Osteoblast (primary cell): Measurements from ENCODE around the gene WASF3. TPM values are rescaled to one million over a fixed set of nuclear protein-coding genes. Genes with fewer than 3 reads are reported as not detected.

Source experiments
- DNase-seq: peaks from one replicate; pipeline ENCODE4 v3.0.0; 2011; ENCODE audit warnings: low spot score, mixed read lengths; ENCODE audit not compliant: insufficient read length; ENCODE audit errors: missing footprints
- H2AFZ ChIP-seq: 2 replicates; pipeline ENCODE4 v1.6.0; 2011; ENCODE audit warnings: mild to moderate bottlenecking, low read length
- H3K27ac ChIP-seq: 2 replicates; pipeline ENCODE4 v1.5.1; 2011; ENCODE audit warnings: mild to moderate bottlenecking, low read depth, low read length, moderate library complexity
- H3K27me3 ChIP-seq: 2 replicates; pipeline ENCODE4 v1.6.0; 2012; ENCODE audit warnings: mild to moderate bottlenecking, control low read depth, inconsistent platforms, low read length, moderate library complexity; ENCODE audit not compliant: insufficient read depth
- H3K36me3 ChIP-seq: 2 replicates; pipeline ENCODE4 v1.5.1; 2011; ENCODE audit warnings: mild to moderate bottlenecking, low read length, control low read depth, moderate library complexity; ENCODE audit not compliant: insufficient read depth
- H3K4me1 ChIP-seq: 2 replicates; pipeline ENCODE4 v1.5.1; 2011; ENCODE audit warnings: mild to moderate bottlenecking, low read length, control low read depth, moderate library complexity; ENCODE audit not compliant: insufficient read depth
- H3K4me2 ChIP-seq: 2 replicates; pipeline ENCODE4 v1.6.0; 2011; ENCODE audit warnings: mild to moderate bottlenecking, low read length; ENCODE audit not compliant: insufficient read depth
- H3K4me3 ChIP-seq: fragments of 200-600 bp; sonication (generic); 3 replicates; pipeline ENCODE4 v1.5.1; 2012; ENCODE audit warnings: mild to moderate bottlenecking, low read length, inconsistent platforms; ENCODE audit not compliant: insufficient read depth
- H3K79me2 ChIP-seq: 2 replicates; pipeline ENCODE4 v1.6.0; 2012; ENCODE audit warnings: mild to moderate bottlenecking, low read length, control low read depth, inconsistent platforms; ENCODE audit not compliant: insufficient read depth
- H3K9me3 ChIP-seq: 2 replicates; pipeline ENCODE4 v1.5.1; 2011; ENCODE audit warnings: low read depth, low read length, control low read depth
- H4K20me1 ChIP-seq: 2 replicates; pipeline ENCODE4 v1.6.0; 2012; ENCODE audit warnings: mild to moderate bottlenecking, low read length, control low read depth; ENCODE audit not compliant: insufficient read depth
- CTCF ChIP-seq: IDR thresholded peaks from 2 replicates; pipeline ENCODE4 v1.5.1; 2011; ENCODE audit warnings: mild to moderate bottlenecking, low read depth, low read length, moderate library complexity; ENCODE audit errors: extremely low read depth
- total RNA-seq: library from RNA; depleted of rRNA; stranded (reverse); fragments of >200 nt; gene quantifications from 2 replicates; pipeline ENCODE4 v1.2.3, GENCODE V29; 2012

Gene WASF3
- total RNA-seq, 1 donor = 23.5 TPM

GRCh38 chr13:26663791-26664190, 106.3 kb downstream of the WASF3 start:
- peaks cover 6% of the 10 kb centered on the region for H4K20me1 ChIP-seq
- H3K36me3 ChIP-seq = no peaks in the 10 kb centered on the region
- no peaks in the 10 kb centered on the region for H3K27me3 ChIP-seq
- H3K9me3 ChIP-seq = no peaks in the 10 kb centered on the region
- no peak for TF ChIP-seq CTCF
- H3K27ac ChIP-seq = no peak overlapping the region
- DNase-seq = no peak
- H3K4me2 ChIP-seq = no peak overlapping the region
- H3K79me2 ChIP-seq = peaks cover 13% of the 10 kb centered on the region
- H3K4me3 ChIP-seq = no peak overlapping the region
- H3K4me1 ChIP-seq = no peaks in the 10 kb centered on the region
- no peak overlapping the region for H2AFZ ChIP-seq

- Histone ChIP-seq H3K4me3 (no peak overlapping the region), H3K27me3 (no peaks in the 10 kb centered on the region)
- TF ChIP-seq CTCF = no peak
Measured at GRCh38 chr13:26664286-26664685, 106.8 kb downstream of the WASF3 start.

DNA sequence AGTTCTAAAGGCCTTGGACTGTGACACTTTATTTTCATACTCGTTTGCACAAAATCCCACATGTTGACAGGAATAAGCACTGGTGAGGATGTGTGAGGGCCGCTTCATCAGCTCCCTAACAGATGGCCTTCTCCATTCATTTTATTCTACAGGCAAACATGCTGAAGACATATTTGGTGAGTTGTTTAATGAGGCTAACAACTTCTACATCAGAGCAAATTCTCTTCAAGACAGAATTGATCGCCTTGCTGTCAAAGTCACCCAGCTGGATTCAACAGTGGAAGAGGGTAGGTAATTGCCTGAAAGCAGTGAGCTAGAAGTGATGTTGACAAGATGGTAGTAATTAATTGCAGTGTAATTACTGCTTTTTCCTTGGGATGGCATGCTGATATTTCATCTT, 107.4 kb downstream of the WASF3 start:
- Histone ChIP-seq H3K4me1 (no peaks in the 10 kb centered on the region), H4K20me1 (no peaks in the 10 kb centered on the region), H3K4me2 (no peak overlapping the region), H3K79me2 (peaks cover 4% of the 10 kb centered on the region), H3K27ac (no peak overlapping the region), H2AFZ (no peak overlapping the region), H3K27me3 (no peaks in the 10 kb centered on the region), H3K9me3 (no peaks in the 10 kb centered on the region), H3K36me3 (no peaks in the 10 kb centered on the region), H3K4me3 (no peak overlapping the region)
- no peak for DNase-seq
- no peak for TF ChIP-seq CTCF

More at GRCh38 chr13:26664286-26664685, 106.8 kb downstream of the WASF3 start:
- Histone ChIP-seq H3K9me3 (no peaks in the 10 kb centered on the region), H2AFZ (no peak overlapping the region), H3K4me2 (no peak overlapping the region), H3K79me2 (peaks cover 8% of the 10 kb centered on the region), H3K4me1 (no peaks in the 10 kb centered on the region), H3K27ac (no peak overlapping the region), H4K20me1 (peaks cover 2% of the 10 kb centered on the region), H3K36me3 (no peaks in the 10 kb centered on the region)
- no peak for DNase-seq

DNA sequence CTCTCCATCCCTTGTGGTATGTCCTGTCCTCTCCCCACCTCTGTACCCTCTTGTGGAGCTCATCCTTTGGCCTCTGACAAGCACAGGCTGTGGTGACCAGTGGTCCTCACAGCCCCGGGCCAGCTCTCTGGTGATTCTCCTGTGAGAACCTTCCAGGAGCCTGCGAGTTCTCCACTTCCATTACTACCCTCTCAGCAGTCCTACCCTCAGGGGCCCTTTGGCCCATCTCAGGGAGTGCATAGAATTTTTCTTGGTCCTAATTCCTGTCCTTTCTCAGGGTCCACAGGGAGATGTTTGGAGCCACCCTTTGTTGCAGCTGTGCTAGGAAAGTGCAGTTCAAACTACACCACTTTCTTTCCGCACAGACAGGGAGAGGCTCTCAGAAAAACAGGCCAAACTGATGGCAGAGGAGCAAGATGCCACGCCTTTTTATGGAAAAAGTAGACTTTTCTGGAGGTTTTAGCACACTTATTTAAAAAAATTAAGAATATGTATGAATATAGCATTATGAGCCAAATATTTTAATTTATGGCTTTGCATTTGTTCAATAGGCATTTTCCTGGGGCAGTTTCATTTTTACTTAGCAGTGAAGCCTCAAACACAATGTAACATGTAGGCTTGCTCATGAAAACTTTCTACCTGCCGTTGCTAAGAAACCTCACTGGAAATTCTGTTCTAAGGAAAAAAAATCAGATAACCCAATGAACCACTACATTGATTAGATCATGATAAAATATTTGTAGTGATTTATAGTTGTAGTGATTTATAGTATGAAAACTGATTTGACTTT, 111.1 kb downstream of the WASF3 start:
- no peaks in the 10 kb centered on the region for H3K9me3 ChIP-seq
- H3K4me3 ChIP-seq = no peak overlapping the region
- H3K27me3 ChIP-seq = no peaks in the 10 kb centered on the region
- no peak overlapping the region for H3K27ac ChIP-seq
- H3K4me1 ChIP-seq = no peaks in the 10 kb centered on the region
- H4K20me1 ChIP-seq = no peaks in the 10 kb centered on the region
- H3K4me2 ChIP-seq = no peak overlapping the region
- no peak overlapping the region for H2AFZ ChIP-seq
- no peaks in the 10 kb centered on the region for H3K79me2 ChIP-seq
- DNase-seq = no peak
- H3K36me3 ChIP-seq = no peaks in the 10 kb centered on the region
- TF ChIP-seq CTCF = no peak
